GM10847 (cell line): ENCODE data around the gene MAPKBP1.

Experiments used
- POLR2A ChIP-seq: IDR thresholded peaks from 2 replicates; pipeline ENCODE4 v1.6.1; 2011; ENCODE audit not compliant: insufficient read length; ENCODE audit errors: extremely low read depth

MAPKBP1 gene

GRCh38 chr15:41782371-41783282 is 8.3 kb downstream of the MAPKBP1 start:
- no peak for TF ChIP-seq POLR2A

- no peak for TF ChIP-seq POLR2A
Observed at GRCh38 chr15:41783296-41783695, 9.0 kb downstream of the MAPKBP1 start.

GRCh38 chr15:41788262-41788661 is 14.0 kb downstream of the MAPKBP1 start:
- no peak for TF ChIP-seq POLR2A

- TF ChIP-seq POLR2A, result no peak
Observed at GRCh38 chr15:41789236-41789635, 15.0 kb downstream of the MAPKBP1 start.

GRCh38 chr15:41789662-41790061 is 15.4 kb downstream of the MAPKBP1 start:
- TF ChIP-seq POLR2A, result no peak

GRCh38 chr15:41790169-41790568 is 15.9 kb downstream of the MAPKBP1 start:
- TF ChIP-seq POLR2A, result no peak

- no peak for TF ChIP-seq POLR2A
Observed at GRCh38 chr15:41790756-41791546, 16.7 kb downstream of the MAPKBP1 start.

GRCh38 chr15:41791547-41791937 is 17.3 kb downstream of the MAPKBP1 start:
- TF ChIP-seq POLR2A, result no peak

GRCh38 chr15:41792000-41792637 is 17.8 kb downstream of the MAPKBP1 start:
- TF ChIP-seq POLR2A, result no peak

GRCh38 chr15:41794081-41794480 is 19.8 kb downstream of the MAPKBP1 start:
- no peak for TF ChIP-seq POLR2A

- no peak for TF ChIP-seq POLR2A
Observed at GRCh38 chr15:41795996-41796856, 21.9 kb downstream of the MAPKBP1 start.

- no peak for TF ChIP-seq POLR2A
Observed at GRCh38 chr15:41797201-41797944, 23.1 kb downstream of the MAPKBP1 start.

- no peak for TF ChIP-seq POLR2A
Observed at GRCh38 chr15:41798607-41799487, 24.6 kb downstream of the MAPKBP1 start.
